WTC11 (cell line): ENCODE measurements around the gene RCHY1. TPM values are rescaled to one million over a fixed set of nuclear protein-coding genes. Genes with fewer than 3 reads are reported as not detected.

Experiments
- ATAC-seq: fragments of 200-7000 bp; cut with Tn5 transposase; 2 replicates; pipeline ENCODE4 v1.10.0; 2021; ENCODE audit warnings: mild to moderate bottlenecking, moderate library complexity
- Bru-seq: library from RNA; stranded (reverse); fragments of 400-500 nt; gene quantifications from one replicate; lab custom pipeline; 2021; lab: Mats Ljungman, UMichigan
- CTCF ChIA-PET: fragments of 300-600 bp; sonication (Branson Sonifier 250); formaldehyde crosslinking; loops from one replicate; lab custom pipeline; 2021; ENCODE audit warnings: antibody characterized with exemption; lab: Charles Lee
- POLR2A ChIA-PET: fragments of 350-600 bp; sonication (Branson Sonifier 250); formaldehyde crosslinking; loops from one replicate; lab custom pipeline; 2021; ENCODE audit warnings: antibody characterized with exemption; lab: Charles Lee
- DNase-seq: peaks from one replicate; pipeline ENCODE4 v3.0.0; 2021; ENCODE audit warnings: low spot score
- H3K27ac Mint-ChIP-seq: 2 replicates; pipeline ENCODE4 v1.8.0; 2021; ENCODE audit warnings: mixed read lengths
- H3K27me3 Mint-ChIP-seq: 2 replicates; pipeline ENCODE4 v1.8.0; 2021; ENCODE audit warnings: low read depth, mild to moderate bottlenecking, moderate library complexity, mixed read lengths
- H3K36me3 Mint-ChIP-seq: 2 replicates; pipeline ENCODE4 v1.8.0; 2021; ENCODE audit warnings: mixed read lengths
- H3K4me1 Mint-ChIP-seq: 2 replicates; pipeline ENCODE4 v1.8.0; 2022; ENCODE audit warnings: mixed read lengths
- H3K4me3 Mint-ChIP-seq: 2 replicates; pipeline ENCODE4 v1.8.0; 2021; ENCODE audit warnings: mild to moderate bottlenecking, moderate library complexity, mixed read lengths
- H3K9me3 Mint-ChIP-seq: 2 replicates; pipeline ENCODE4 v1.8.0; 2021; ENCODE audit warnings: mixed read lengths
- ETV6 ChIP-seq: sonication (generic); formaldehyde crosslinking; IDR thresholded peaks from 2 replicates; pipeline ENCODE4 v1.8.1; 2022; ENCODE audit warnings: mild to moderate bottlenecking, missing genetic modification reagents
- FOXJ3 ChIP-seq: sonication (generic); formaldehyde crosslinking; IDR thresholded peaks from 2 replicates; pipeline ENCODE4 v1.9.0; 2021; ENCODE audit warnings: missing genetic modification reagents, mild to moderate bottlenecking, borderline replicate concordance
- GABPB1 ChIP-seq: sonication (generic); formaldehyde crosslinking; IDR thresholded peaks from 2 replicates; pipeline ENCODE4 v1.8.1; 2023; ENCODE audit warnings: mild to moderate bottlenecking, missing genetic modification reagents
- GTF2I ChIP-seq: fragments of 250-450 bp; sonication (Bioruptor Pico); conservative IDR thresholded peaks from 2 replicates; pipeline ENCODE4 v1.4.0; 2021; ENCODE audit warnings: mild to moderate bottlenecking
- IRF2 ChIP-seq: sonication (generic); formaldehyde crosslinking; IDR thresholded peaks from 2 replicates; pipeline ENCODE4 v1.8.0; 2022; ENCODE audit warnings: low read depth, missing genetic modification reagents, borderline replicate concordance
- JUN ChIP-seq: sonication (generic); formaldehyde crosslinking; IDR thresholded peaks from 2 replicates; pipeline ENCODE4 v1.8.0; 2023; ENCODE audit warnings: mild to moderate bottlenecking, missing genetic modification reagents
- MYBL2 ChIP-seq: sonication (generic); formaldehyde crosslinking; IDR thresholded peaks from 2 replicates; pipeline ENCODE4 v1.8.1; 2023; ENCODE audit warnings: mild to moderate bottlenecking, moderate library complexity, missing genetic modification reagents
- PRRX2 ChIP-seq: fragments of 250-450 bp; sonication (Bioruptor Pico); IDR thresholded peaks from 2 replicates; pipeline ENCODE4 v1.8.0; 2021; ENCODE audit warnings: mild to moderate bottlenecking
- RELA ChIP-seq: sonication (generic); formaldehyde crosslinking; IDR thresholded peaks from 2 replicates; pipeline ENCODE4 v1.8.1; 2022; ENCODE audit warnings: missing genetic modification reagents, mild to moderate bottlenecking, borderline replicate concordance
- TCF7 ChIP-seq: sonication (generic); formaldehyde crosslinking; IDR thresholded peaks from 2 replicates; pipeline ENCODE4 v1.8.0; 2022; ENCODE audit warnings: mild to moderate bottlenecking, low read depth, missing genetic modification reagents, moderate library complexity
- TEAD4 ChIP-seq: sonication (generic); formaldehyde crosslinking; IDR thresholded peaks from 2 replicates; pipeline ENCODE4 v1.8.0; 2022; ENCODE audit warnings: mild to moderate bottlenecking, missing genetic modification reagents
- ZNF138 ChIP-seq: sonication (generic); formaldehyde crosslinking; conservative IDR thresholded peaks from 2 replicates; pipeline ENCODE4 v1.8.1; 2022; ENCODE audit warnings: mild to moderate bottlenecking, moderate library complexity, missing genetic modification reagents
- ZNF317 ChIP-seq: sonication (generic); formaldehyde crosslinking; IDR thresholded peaks from 2 replicates; pipeline ENCODE4 v1.8.1; 2023; ENCODE audit warnings: low read depth, mild to moderate bottlenecking, moderate library complexity, missing genetic modification reagents, borderline replicate concordance
- long read RNA-seq, 3 experiments: library from RNA in 1 of 3; library from capped mRNA in 1 of 3; library from polyadenylated mRNA in 1 of 3; unstranded in 2 of 3; stranded (forward) in 1 of 3; transcript quantifications; one replicate each; pipeline ENCODE4 v2.0.0, GENCODE V29; 2021
- total RNA-seq: library from RNA; stranded (reverse); gene quantifications from 3 replicates; pipeline ENCODE4 v1.2.3, GENCODE V29; 2021
- TF ChIP-seq, protein P1 (sequence below): fragments of 250-450 bp; sonication (Bioruptor Pico); IDR thresholded peaks from 2 replicates; pipeline ENCODE4 v2.1.2; 2022; ENCODE audit warnings: mild to moderate bottlenecking, moderate library complexity
- TF ChIP-seq, protein P2 (sequence below): sonication (generic); formaldehyde crosslinking; conservative IDR thresholded peaks from 2 replicates; pipeline ENCODE4 v1.8.1; 2022; ENCODE audit warnings: mild to moderate bottlenecking, missing genetic modification reagents
- TF ChIP-seq, protein P3 (sequence below): sonication (generic); formaldehyde crosslinking; IDR thresholded peaks from 2 replicates; pipeline ENCODE4 v1.8.1; 2023; ENCODE audit warnings: mild to moderate bottlenecking, missing genetic modification reagents, moderate library complexity
- TF ChIP-seq, protein P4 (sequence below): sonication (generic); formaldehyde crosslinking; IDR thresholded peaks from 2 replicates; pipeline ENCODE4 v1.8.0; 2022; ENCODE audit warnings: mild to moderate bottlenecking, missing genetic modification reagents
- TF ChIP-seq, protein P5 (sequence below): sonication (generic); formaldehyde crosslinking; IDR thresholded peaks from 2 replicates; pipeline ENCODE4 v1.8.0; 2022; ENCODE audit warnings: mild to moderate bottlenecking, missing genetic modification reagents
- TF ChIP-seq, protein P6 (sequence below): sonication (generic); formaldehyde crosslinking; conservative IDR thresholded peaks from 2 replicates; pipeline ENCODE4 v1.8.1; 2023; ENCODE audit warnings: mild to moderate bottlenecking, low read depth, missing genetic modification reagents, moderate library complexity
- TF ChIP-seq, protein P7 (sequence below): sonication (generic); formaldehyde crosslinking; IDR thresholded peaks from 2 replicates; pipeline ENCODE4 v1.8.1; 2022; ENCODE audit warnings: mild to moderate bottlenecking, moderate library complexity, missing genetic modification reagents
- TF ChIP-seq, protein P8 (sequence below): sonication (generic); formaldehyde crosslinking; IDR thresholded peaks from 2 replicates; pipeline ENCODE4 v1.8.0; 2023; ENCODE audit warnings: missing genetic modification reagents
- TF ChIP-seq, protein P9 (sequence below): sonication (generic); formaldehyde crosslinking; IDR thresholded peaks from 2 replicates; pipeline ENCODE4 v1.8.1; 2022; ENCODE audit warnings: missing genetic modification reagents, borderline replicate concordance

Gene RCHY1
- 29.9 to 37.8 TPM (median 31.4 TPM) in 3 replicates for total RNA-seq
- Bru-seq, nascent RNA = percentile 91 among the genes with signal in this experiment
- long read RNA-seq, experiment 1, full-length matches to known transcripts = 218 of 246 reads
- long read RNA-seq, experiment 1, partial matches to known transcripts = 0 of 246 reads
- long read RNA-seq, experiment 1, other reads (novel, unspliced or antisense) = 28 of 246 reads
- long read RNA-seq, experiment 2, full-length matches to known transcripts = 35 of 59 reads
- long read RNA-seq, experiment 2, partial matches to known transcripts = 3 of 59 reads
- long read RNA-seq, experiment 2, other reads (novel, unspliced or antisense) = 21 of 59 reads
- long read RNA-seq, experiment 3, full-length matches to known transcripts = 306 of 336 reads
- long read RNA-seq, experiment 3, partial matches to known transcripts = 4 of 336 reads
- long read RNA-seq, experiment 3, other reads (novel, unspliced or antisense) = 26 of 336 reads

DNA sequence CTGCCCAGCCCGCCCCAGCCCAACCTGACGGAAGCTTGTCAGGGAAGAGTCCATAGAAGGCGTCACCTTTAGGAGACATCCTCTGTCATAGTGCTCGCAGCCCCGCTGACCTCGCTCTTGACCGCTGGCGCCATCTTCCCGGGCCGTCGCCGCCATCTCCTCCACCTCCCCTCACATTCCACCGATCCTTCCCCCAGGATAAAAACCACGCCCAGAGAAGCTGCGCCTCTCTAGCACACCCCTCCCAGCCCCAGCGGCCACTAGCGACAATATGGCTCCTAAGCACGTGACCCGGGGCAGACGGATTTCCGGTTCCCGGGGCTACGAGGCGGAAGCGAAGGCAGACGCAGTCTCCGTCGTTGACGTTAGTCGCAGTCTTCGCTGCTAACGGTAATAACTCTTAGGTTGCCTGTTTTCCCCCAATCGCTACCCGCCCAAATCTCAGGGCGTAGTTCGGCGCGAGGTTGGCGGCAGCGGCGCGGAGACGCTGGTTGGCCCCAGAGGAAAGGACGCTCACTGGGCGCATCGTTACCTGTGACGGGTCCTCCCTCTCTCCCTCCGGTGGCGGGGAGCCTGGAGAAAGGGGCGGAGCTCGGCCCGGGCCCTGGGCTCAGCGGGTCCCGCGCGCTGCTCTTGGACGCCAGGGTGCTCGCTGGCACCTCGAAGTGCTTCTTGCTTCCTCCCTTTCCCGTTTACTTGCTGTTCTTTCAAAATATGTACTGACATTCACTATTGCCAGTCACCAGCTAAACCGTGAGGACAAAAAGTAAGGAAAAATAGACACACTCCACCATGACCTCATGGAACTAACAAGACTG, at the start of gene RCHY1, which contains the start of gene THAP6:
Gene RCHY1, minus strand, starts transcription at position 273 of the 818 bp plus-strand sequence. Its CDS starts 117 bp downstream, at position 156.
Gene THAP6, plus strand, starts transcription at position 343 of the 818 bp plus-strand sequence. CDS start 980 bp downstream, outside the sequence.
- ChIA-PET CTCF (interaction anchor here (0.9 to 1.7 kb wide), 3 partner anchors 41 to 82 kb away, joined by 3 to 4 read pairs (median 4); partner anchors contain the start of gene ODAPH), POLR2A (interaction anchor here (0.5 to 1.1 kb wide), 4 partner anchors 13 to 43 kb away, joined by 3 read pairs; no protein-coding TSS in a partner anchor)
- H3K9me3 Mint-ChIP-seq = peaks cover 8% of the 10 kb centered on the region
- peaks cover 22% of the 10 kb centered on the region for H3K4me1 Mint-ChIP-seq
- peaks cover 36% of the 10 kb centered on the region for H3K36me3 Mint-ChIP-seq
- peak; percentile 95 for ATAC-seq
- peak within 1 kb of the TSS; percentile 71 for H3K27ac Mint-ChIP-seq
- no peaks in the 10 kb centered on the region for H3K27me3 Mint-ChIP-seq
- DNase-seq = peak; percentile 94
- H3K4me3 Mint-ChIP-seq = no peak within 1 kb of the TSS
- TF ChIP-seq ZNF138 (CRISPR knock-in tag) = no peak
- peak; percentile 63 for TF ChIP-seq GABPB1 (CRISPR knock-in tag)
- TF ChIP-seq, protein P1, sequence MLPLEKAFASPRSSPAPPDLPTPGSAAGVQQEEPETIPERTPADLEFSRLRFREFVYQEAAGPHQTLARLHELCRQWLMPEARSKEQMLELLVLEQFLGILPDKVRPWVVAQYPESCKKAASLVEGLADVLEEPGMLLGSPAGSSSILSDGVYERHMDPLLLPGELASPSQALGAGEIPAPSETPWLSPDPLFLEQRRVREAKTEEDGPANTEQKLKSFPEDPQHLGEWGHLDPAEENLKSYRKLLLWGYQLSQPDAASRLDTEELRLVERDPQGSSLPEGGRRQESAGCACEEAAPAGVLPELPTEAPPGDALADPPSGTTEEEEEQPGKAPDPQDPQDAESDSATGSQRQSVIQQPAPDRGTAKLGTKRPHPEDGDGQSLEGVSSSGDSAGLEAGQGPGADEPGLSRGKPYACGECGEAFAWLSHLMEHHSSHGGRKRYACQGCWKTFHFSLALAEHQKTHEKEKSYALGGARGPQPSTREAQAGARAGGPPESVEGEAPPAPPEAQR (CRISPR knock-in tag) = no peak
- TF ChIP-seq RELA = peak; percentile 33; the same call in 1 of the 2 replicates
- TF ChIP-seq, protein P2, sequence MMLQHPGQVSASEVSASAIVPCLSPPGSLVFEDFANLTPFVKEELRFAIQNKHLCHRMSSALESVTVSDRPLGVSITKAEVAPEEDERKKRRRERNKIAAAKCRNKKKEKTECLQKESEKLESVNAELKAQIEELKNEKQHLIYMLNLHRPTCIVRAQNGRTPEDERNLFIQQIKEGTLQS (CRISPR knock-in tag) = no peak
- TF ChIP-seq ZNF317 (CRISPR knock-in tag) = no peak
- TF ChIP-seq TEAD4 (CRISPR knock-in tag) = 0 out of 2 replicates have a peak, but pooled peaks have one; percentile 18
- TF ChIP-seq FOXJ3 = no peak
- TF ChIP-seq, protein P3, sequence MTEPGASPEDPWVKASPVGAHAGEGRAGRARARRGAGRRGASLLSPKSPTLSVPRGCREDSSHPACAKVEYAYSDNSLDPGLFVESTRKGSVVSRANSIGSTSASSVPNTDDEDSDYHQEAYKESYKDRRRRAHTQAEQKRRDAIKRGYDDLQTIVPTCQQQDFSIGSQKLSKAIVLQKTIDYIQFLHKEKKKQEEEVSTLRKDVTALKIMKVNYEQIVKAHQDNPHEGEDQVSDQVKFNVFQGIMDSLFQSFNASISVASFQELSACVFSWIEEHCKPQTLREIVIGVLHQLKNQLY = no peak
- TF ChIP-seq TCF7 (CRISPR knock-in tag) = no peak
- no peak for TF ChIP-seq GTF2I (CRISPR knock-in tag)
- TF ChIP-seq, protein P4, sequence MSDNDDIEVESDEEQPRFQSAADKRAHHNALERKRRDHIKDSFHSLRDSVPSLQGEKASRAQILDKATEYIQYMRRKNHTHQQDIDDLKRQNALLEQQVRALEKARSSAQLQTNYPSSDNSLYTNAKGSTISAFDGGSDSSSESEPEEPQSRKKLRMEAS (CRISPR knock-in tag) = peak; percentile 91
- no peak for TF ChIP-seq PRRX2 (CRISPR knock-in tag)
- TF ChIP-seq ETV6 (CRISPR knock-in tag) = peak; percentile 92
- TF ChIP-seq IRF2 (CRISPR knock-in tag) = no peak
- TF ChIP-seq, protein P5, sequence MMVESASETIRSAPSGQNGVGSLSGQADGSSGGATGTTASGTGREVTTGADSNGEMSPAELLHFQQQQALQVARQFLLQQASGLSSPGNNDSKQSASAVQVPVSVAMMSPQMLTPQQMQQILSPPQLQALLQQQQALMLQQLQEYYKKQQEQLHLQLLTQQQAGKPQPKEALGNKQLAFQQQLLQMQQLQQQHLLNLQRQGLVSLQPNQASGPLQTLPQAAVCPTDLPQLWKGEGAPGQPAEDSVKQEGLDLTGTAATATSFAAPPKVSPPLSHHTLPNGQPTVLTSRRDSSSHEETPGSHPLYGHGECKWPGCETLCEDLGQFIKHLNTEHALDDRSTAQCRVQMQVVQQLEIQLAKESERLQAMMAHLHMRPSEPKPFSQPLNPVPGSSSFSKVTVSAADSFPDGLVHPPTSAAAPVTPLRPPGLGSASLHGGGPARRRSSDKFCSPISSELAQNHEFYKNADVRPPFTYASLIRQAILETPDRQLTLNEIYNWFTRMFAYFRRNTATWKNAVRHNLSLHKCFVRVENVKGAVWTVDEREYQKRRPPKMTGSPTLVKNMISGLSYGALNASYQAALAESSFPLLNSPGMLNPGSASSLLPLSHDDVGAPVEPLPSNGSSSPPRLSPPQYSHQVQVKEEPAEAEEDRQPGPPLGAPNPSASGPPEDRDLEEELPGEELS = 0 out of 2 replicates have a peak, but pooled peaks have one; percentile 36
- TF ChIP-seq, protein P6, sequence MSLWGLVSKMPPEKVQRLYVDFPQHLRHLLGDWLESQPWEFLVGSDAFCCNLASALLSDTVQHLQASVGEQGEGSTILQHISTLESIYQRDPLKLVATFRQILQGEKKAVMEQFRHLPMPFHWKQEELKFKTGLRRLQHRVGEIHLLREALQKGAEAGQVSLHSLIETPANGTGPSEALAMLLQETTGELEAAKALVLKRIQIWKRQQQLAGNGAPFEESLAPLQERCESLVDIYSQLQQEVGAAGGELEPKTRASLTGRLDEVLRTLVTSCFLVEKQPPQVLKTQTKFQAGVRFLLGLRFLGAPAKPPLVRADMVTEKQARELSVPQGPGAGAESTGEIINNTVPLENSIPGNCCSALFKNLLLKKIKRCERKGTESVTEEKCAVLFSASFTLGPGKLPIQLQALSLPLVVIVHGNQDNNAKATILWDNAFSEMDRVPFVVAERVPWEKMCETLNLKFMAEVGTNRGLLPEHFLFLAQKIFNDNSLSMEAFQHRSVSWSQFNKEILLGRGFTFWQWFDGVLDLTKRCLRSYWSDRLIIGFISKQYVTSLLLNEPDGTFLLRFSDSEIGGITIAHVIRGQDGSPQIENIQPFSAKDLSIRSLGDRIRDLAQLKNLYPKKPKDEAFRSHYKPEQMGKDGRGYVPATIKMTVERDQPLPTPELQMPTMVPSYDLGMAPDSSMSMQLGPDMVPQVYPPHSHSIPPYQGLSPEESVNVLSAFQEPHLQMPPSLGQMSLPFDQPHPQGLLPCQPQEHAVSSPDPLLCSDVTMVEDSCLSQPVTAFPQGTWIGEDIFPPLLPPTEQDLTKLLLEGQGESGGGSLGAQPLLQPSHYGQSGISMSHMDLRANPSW (CRISPR knock-in tag) = no peak
- TF ChIP-seq JUN (CRISPR knock-in tag) = no peak
- TF ChIP-seq MYBL2 = peak; percentile 50; the same call in 1 of the 2 replicates
- TF ChIP-seq, protein P7, sequence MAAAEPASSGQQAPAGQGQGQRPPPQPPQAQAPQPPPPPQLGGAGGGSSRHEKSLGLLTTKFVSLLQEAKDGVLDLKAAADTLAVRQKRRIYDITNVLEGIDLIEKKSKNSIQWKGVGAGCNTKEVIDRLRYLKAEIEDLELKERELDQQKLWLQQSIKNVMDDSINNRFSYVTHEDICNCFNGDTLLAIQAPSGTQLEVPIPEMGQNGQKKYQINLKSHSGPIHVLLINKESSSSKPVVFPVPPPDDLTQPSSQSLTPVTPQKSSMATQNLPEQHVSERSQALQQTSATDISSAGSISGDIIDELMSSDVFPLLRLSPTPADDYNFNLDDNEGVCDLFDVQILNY (CRISPR knock-in tag) = no peak
- TF ChIP-seq, protein P8, sequence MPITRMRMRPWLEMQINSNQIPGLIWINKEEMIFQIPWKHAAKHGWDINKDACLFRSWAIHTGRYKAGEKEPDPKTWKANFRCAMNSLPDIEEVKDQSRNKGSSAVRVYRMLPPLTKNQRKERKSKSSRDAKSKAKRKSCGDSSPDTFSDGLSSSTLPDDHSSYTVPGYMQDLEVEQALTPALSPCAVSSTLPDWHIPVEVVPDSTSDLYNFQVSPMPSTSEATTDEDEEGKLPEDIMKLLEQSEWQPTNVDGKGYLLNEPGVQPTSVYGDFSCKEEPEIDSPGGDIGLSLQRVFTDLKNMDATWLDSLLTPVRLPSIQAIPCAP (CRISPR knock-in tag) = 0 out of 2 replicates have a peak, but pooled peaks have one; percentile 38
- TF ChIP-seq, protein P9, sequence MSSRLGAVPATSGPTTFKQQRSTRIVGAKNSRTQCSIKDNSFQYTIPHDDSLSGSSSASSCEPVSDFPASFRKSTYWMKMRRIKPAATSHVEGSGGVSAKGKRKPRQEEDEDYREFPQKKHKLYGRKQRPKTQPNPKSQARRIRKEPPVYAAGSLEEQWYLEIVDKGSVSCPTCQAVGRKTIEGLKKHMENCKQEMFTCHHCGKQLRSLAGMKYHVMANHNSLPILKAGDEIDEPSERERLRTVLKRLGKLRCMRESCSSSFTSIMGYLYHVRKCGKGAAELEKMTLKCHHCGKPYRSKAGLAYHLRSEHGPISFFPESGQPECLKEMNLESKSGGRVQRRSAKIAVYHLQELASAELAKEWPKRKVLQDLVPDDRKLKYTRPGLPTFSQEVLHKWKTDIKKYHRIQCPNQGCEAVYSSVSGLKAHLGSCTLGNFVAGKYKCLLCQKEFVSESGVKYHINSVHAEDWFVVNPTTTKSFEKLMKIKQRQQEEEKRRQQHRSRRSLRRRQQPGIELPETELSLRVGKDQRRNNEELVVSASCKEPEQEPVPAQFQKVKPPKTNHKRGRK = no peak
